Caco-2 (cell line): ENCODE results near the gene GPSM1. TPM values are rescaled to one million over a fixed set of nuclear protein-coding genes. Genes with fewer than 3 reads are reported as not detected.
A peak's percentile ranks its signal among the peaks of the same experiment; 100 is the strongest.

ENCODE experiments used
- BruUV-seq: library from RNA; stranded (reverse); fragments of 400-500 nt; replicated peaks from 2 replicates; lab custom pipeline; 2021; lab: Mats Ljungman, UMichigan
- CTCF ChIA-PET: fragments of 300-600 bp; sonication (Branson Sonifier 250); formaldehyde crosslinking; loops from one replicate; lab custom pipeline; 2022; ENCODE audit warnings: antibody characterized with exemption; lab: Charles Lee
- POLR2A ChIA-PET: fragments of 300-600 bp; sonication (Branson Sonifier 250); formaldehyde crosslinking; loops from one replicate; lab custom pipeline; 2022; ENCODE audit warnings: antibody characterized with exemption; lab: Charles Lee
- DNase-seq, 2 experiments: peaks; one replicate each; pipeline versions ENCODE4 v3.0.0 to v3.0.0-alpha.2; 2020 to 2022
- H3K27me3 ChIP-seq: replicated peaks from 2 replicates; pipeline ENCODE4 v1.6.0; 2011; ENCODE audit warnings: low read length; ENCODE audit not compliant: control insufficient read depth, insufficient read depth
- H3K36me3 ChIP-seq: 2 replicates; pipeline ENCODE4 v1.5.1; 2011; ENCODE audit warnings: low read length; ENCODE audit not compliant: control insufficient read depth, insufficient read depth
- H3K4me1 ChIP-seq: fragments of 250-450 bp; sonication (Bioruptor Pico); 2 replicates; pipeline ENCODE4 v1.5.1; 2020; ENCODE audit warnings: mild to moderate bottlenecking
- H3K4me3 ChIP-seq: 2 replicates; pipeline ENCODE4 v1.5.1; 2011; ENCODE audit warnings: low read depth, mild to moderate bottlenecking, control low read depth, low read length
- H3K9me3 ChIP-seq: fragments of 250-450 bp; sonication (Bioruptor Pico); 2 replicates; pipeline ENCODE4 v1.5.1; 2020; ENCODE audit warnings: mild to moderate bottlenecking, moderate library complexity
- H3K27ac Mint-ChIP-seq: one replicate; pipeline ENCODE4 v1.8.0; 2022; ENCODE audit warnings: mixed read lengths; ENCODE audit not compliant: unreplicated experiment
- H3K27me3 Mint-ChIP-seq: one replicate; pipeline ENCODE4 v1.8.0; 2022; ENCODE audit warnings: mixed read lengths; ENCODE audit not compliant: insufficient read depth, unreplicated experiment
- H3K36me3 Mint-ChIP-seq: one replicate; pipeline ENCODE4 v1.8.0; 2022; ENCODE audit warnings: mild to moderate bottlenecking, mixed read lengths; ENCODE audit not compliant: insufficient read depth, unreplicated experiment
- H3K4me1 Mint-ChIP-seq: one replicate; pipeline ENCODE4 v1.8.0; 2022; ENCODE audit warnings: low read depth, mixed read lengths; ENCODE audit not compliant: unreplicated experiment
- H3K4me3 Mint-ChIP-seq: one replicate; pipeline ENCODE4 v1.8.0; 2022; ENCODE audit warnings: mild to moderate bottlenecking, moderate library complexity, mixed read lengths; ENCODE audit not compliant: unreplicated experiment
- H3K9me3 Mint-ChIP-seq: one replicate; pipeline ENCODE4 v1.8.0; 2022; ENCODE audit warnings: mixed read lengths; ENCODE audit not compliant: unreplicated experiment
- intact Hi-C: fragments of 100-400 bp; cut with micrococcal nuclease; formaldehyde crosslinking; loops from one replicate; pipeline ENCODE4 v1.10.0; 2022; ENCODE audit not compliant: unreplicated experiment
- total RNA-seq: library from RNA; stranded (reverse); gene quantifications from 2 replicates; pipeline ENCODE4 v1.2.3, GENCODE V29; 2022
- TF ChIP-seq, protein P1 (sequence below), 2 experiments: fragments of 200-600 bp in 1 of 2; IDR thresholded peaks; 1 replicate in 1 of 2; 2 replicates in 1 of 2; pipeline versions ENCODE4 v1.5.1 to v1.8.0; 2011 to 2022; ENCODE audit warnings: antibody characterized with exemption in 1 of 2, control low read depth in 1 of 2, inconsistent platforms in 1 of 2, low read depth in 1 of 2, low read length in 1 of 2, mild to moderate bottlenecking in 1 of 2, moderate library complexity in 1 of 2; ENCODE audit not compliant: insufficient read depth in 1 of 2, severe bottlenecking in 1 of 2, unreplicated experiment in 1 of 2

Gene GPSM1
- total RNA-seq, 1 experiment from 2014 or later: 25.7 TPM

DNA sequence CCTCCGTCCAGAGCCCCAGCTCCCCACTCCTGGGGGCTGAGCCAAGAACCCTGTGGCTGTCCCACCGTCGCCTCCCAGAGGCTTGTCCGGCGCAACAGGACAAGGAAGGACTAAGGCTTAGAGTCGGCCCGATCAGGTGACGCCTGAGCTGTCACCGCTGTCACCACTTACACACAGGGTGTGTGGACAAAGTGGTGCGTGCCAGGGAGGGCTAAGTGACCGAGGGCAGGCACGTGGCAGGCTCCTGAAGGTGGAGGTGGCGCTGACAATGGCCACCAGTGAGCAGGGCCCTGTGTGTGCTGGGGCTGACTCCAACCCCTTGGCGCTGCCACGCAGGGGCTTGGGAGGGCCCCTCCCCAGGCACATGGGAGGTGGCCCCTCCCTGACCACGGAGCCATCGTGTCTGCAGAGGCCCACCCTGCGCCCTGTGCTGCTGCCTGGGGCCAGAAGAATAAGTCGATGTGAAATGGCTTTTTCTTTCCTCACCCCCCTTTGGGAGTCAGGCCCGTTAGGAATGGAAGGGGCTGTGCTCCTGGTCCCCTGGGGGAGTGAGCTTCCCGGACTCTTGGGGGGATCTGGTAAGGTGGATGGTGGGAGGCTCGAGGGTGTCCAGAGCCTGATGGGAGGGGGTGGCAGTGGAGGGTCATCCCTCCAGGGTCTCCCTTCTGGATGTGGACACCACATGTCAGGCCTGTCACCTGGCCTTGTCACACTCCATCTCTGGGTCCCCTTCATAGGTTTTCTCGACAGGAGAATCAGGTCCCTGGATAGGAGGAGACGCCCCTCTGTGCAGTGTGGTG lies 2.6 kb upstream of the GPSM1 start:
- no peaks in the 10 kb centered on the region for H3K36me3 ChIP-seq
- CTCF ChIA-PET: interaction anchor here (1.5 kb wide), 1 partner anchor 21 kb away, joined by 6 read pairs; no protein-coding TSS in a partner anchor
- TF ChIP-seq, protein P1, sequence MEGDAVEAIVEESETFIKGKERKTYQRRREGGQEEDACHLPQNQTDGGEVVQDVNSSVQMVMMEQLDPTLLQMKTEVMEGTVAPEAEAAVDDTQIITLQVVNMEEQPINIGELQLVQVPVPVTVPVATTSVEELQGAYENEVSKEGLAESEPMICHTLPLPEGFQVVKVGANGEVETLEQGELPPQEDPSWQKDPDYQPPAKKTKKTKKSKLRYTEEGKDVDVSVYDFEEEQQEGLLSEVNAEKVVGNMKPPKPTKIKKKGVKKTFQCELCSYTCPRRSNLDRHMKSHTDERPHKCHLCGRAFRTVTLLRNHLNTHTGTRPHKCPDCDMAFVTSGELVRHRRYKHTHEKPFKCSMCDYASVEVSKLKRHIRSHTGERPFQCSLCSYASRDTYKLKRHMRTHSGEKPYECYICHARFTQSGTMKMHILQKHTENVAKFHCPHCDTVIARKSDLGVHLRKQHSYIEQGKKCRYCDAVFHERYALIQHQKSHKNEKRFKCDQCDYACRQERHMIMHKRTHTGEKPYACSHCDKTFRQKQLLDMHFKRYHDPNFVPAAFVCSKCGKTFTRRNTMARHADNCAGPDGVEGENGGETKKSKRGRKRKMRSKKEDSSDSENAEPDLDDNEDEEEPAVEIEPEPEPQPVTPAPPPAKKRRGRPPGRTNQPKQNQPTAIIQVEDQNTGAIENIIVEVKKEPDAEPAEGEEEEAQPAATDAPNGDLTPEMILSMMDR (IDR thresholded peaks at IDR 0.05; ENCODE audit: insufficient read depth in 1 of 2, low read depth in 1 of 2, low read length in 1 of 2, severe bottlenecking in 1 of 2, unreplicated experiment in 1 of 2): no peak
- POLR2A ChIA-PET: no interaction called here
- Mint-ChIP-seq H3K9me3 (no peaks in the 10 kb centered on the region), H3K27me3 (no peaks in the 10 kb centered on the region), H3K27ac (no peak overlapping the region), H3K36me3 (peaks cover 14% of the 10 kb centered on the region), H3K4me1 (peaks cover 6% of the 10 kb centered on the region), H3K4me3 (no peak overlapping the region)
- H3K27me3 ChIP-seq: no peaks in the 10 kb centered on the region
- intact Hi-C loops: loop anchor here (5.0 kb wide), 1 partner anchor 38 kb away; the partner anchor contains the start of gene DNLZ
- DNase-seq: no peak
- peaks cover 34% of the 10 kb centered on the region for H3K4me1 ChIP-seq
- no TSS peak for BruUV-seq
- no peak overlapping the region for H3K4me3 ChIP-seq
- H3K9me3 ChIP-seq: no peaks in the 10 kb centered on the region

DNA sequence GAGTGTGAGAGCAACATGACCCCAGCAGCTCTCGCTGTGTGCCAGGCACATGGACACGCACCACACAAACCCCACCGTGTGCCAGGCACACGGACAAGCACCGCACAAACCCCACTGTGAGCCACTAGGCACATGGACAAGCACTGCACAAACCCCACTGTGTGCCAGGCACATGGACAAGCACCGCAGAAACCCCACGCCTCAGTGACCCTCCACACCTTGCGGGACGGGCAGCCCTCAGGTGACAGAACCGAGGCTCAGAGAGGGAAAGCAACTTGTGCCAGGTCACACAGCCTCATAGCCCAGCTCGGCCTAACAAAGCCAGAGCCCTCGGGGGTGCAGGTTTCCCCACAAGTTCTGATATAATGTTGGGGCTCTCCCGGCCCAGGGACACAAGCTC lies 2.0 kb upstream of the GPSM1 start:
- Mint-ChIP-seq H3K36me3 (peaks cover 9% of the 10 kb centered on the region), H3K4me1 (peaks cover 6% of the 10 kb centered on the region), H3K27ac (no peak overlapping the region), H3K4me3 (no peak overlapping the region), H3K9me3 (no peaks in the 10 kb centered on the region), H3K27me3 (no peaks in the 10 kb centered on the region)
- peaks cover 34% of the 10 kb centered on the region for H3K4me1 ChIP-seq
- CTCF ChIA-PET: no interaction called here
- H3K36me3 ChIP-seq: no peaks in the 10 kb centered on the region
- no peak for DNase-seq
- POLR2A ChIA-PET: no interaction called here
- H3K9me3 ChIP-seq: no peaks in the 10 kb centered on the region
- BruUV-seq: no TSS peak
- TF ChIP-seq, protein P1 (IDR thresholded peaks at IDR 0.05; ENCODE audit: insufficient read depth in 1 of 2, low read depth in 1 of 2, low read length in 1 of 2, severe bottlenecking in 1 of 2, unreplicated experiment in 1 of 2): no peak
- intact Hi-C loops: loop anchor here (5.0 kb wide), 1 partner anchor 37 kb away; the partner anchor contains the start of gene DNLZ
- H3K27me3 ChIP-seq: no peaks in the 10 kb centered on the region
- no peak overlapping the region for H3K4me3 ChIP-seq

DNA sequence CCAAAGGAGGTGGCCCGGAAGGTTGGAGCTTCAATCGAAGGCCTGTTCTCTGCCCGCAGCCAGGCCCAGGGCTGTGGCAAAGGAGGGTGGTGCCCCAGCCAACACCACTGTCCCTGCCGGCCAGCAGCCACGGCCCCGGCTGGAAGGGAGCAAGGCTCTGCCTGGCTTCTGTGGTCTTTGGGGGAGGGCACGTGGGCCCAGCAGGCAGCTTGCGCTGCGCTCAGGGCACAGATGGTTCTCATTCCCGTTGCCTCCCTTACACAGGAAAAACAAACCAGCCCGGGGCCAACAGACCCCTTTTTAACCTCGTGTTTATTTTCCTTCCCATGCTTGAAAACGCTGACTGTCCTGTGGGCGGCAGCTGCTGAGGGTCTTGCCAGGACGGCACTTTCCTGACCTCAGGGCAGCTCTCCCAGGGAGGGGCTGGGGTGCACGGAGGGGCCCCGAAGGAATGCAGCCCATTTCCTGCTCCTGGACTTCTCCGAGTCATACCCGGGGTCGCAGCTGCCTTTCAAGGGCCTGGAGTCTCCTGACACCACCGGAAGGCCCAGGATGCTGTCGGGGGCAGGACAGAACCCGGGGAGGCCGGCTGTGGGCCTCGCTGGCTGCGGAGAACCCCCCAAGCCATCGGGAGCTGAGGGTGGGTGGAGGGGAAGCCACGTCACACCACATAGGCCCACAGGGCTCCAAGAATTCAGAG lies 1.1 kb upstream of the GPSM1 start:
- no TSS peak for BruUV-seq
- intact Hi-C loops: loop anchor here (5.0 kb wide), 1 partner anchor 36 kb away; the partner anchor contains the start of gene DNLZ
- POLR2A ChIA-PET: no interaction called here
- Histone ChIP-seq H3K9me3 (no peaks in the 10 kb centered on the region), H3K4me3 (no peak overlapping the region), H3K27me3 (no peaks in the 10 kb centered on the region), H3K4me1 (peaks cover 34% of the 10 kb centered on the region), H3K36me3 (no peaks in the 10 kb centered on the region)
- H3K4me3 Mint-ChIP-seq: peak overlapping the region; percentile 68
- DNase-seq: no peak
- peaks cover 9% of the 10 kb centered on the region for H3K36me3 Mint-ChIP-seq
- H3K27ac Mint-ChIP-seq: no peak overlapping the region
- H3K27me3 Mint-ChIP-seq: no peaks in the 10 kb centered on the region
- CTCF ChIA-PET: no interaction called here
- no peaks in the 10 kb centered on the region for H3K9me3 Mint-ChIP-seq
- H3K4me1 Mint-ChIP-seq: peaks cover 6% of the 10 kb centered on the region
- TF ChIP-seq, protein P1 (IDR thresholded peaks at IDR 0.05; ENCODE audit: insufficient read depth in 1 of 2, low read depth in 1 of 2, low read length in 1 of 2, severe bottlenecking in 1 of 2, unreplicated experiment in 1 of 2): no peak
